K562 (cell line): Measurements from ENCODE around the gene THADA. TPM values are rescaled to one million over a fixed set of nuclear protein-coding genes. Genes with fewer than 3 reads are reported as not detected.

ENCODE experiments used
- ARID2 ChIP-seq: fragments of 450-650 bp; IDR thresholded peaks from 2 replicates; pipeline ENCODE4 v1.6.1; 2017; ENCODE audit warnings: antibody characterized with exemption, mild to moderate bottlenecking
- CBX5 ChIP-seq: IDR thresholded peaks from 2 replicates; pipeline ENCODE4 v1.6.1; 2014; ENCODE audit warnings: low read depth, borderline replicate concordance
- CC2D1A ChIP-seq: fragments of 450-650 bp; IDR thresholded peaks from 2 replicates; pipeline ENCODE4 v1.6.1; 2017; ENCODE audit warnings: mild to moderate bottlenecking
- CSDE1 ChIP-seq, 2 experiments: fragments of 450-650 bp; IDR thresholded peaks; 2 replicates each; pipeline ENCODE4 v1.6.1; 2016; ENCODE audit warnings: mild to moderate bottlenecking in 1 of 2
- HIVEP1 ChIP-seq: fragments of 250-450 bp; sonication (Bioruptor Pico); IDR thresholded peaks from 2 replicates; pipeline ENCODE4 v1.4.0; 2020; ENCODE audit warnings: mild to moderate bottlenecking
- MYNN ChIP-seq, 2 experiments: sonication (generic); formaldehyde crosslinking in 1 of 2; IDR thresholded peaks; 2 replicates each; pipeline versions ENCODE4 v1.5.0 to v1.6.1; 2016 to 2020; ENCODE audit warnings: antibody characterized with exemption in 1 of 2, missing genetic modification reagents in 1 of 2
- POLR2AphosphoS5 ChIP-seq: IDR thresholded peaks from 2 replicates; pipeline ENCODE4 v1.6.1; 2011; ENCODE audit warnings: mild to moderate bottlenecking, low read depth, low read length, moderate library complexity; ENCODE audit not compliant: control insufficient read depth, insufficient read depth
- RBM17 ChIP-seq: fragments of 200-400 bp; formaldehyde crosslinking; IDR thresholded peaks from 2 replicates; pipeline ENCODE4 v1.6.1; 2017; ENCODE audit warnings: low read depth, mild to moderate bottlenecking, low read length, borderline replicate concordance
- RUNX1 ChIP-seq: sonication (generic); IDR thresholded peaks from 2 replicates; pipeline ENCODE4 v1.6.1; 2016; ENCODE audit warnings: antibody characterized with exemption, low read depth
- SREBF1 ChIP-seq: fragments of 150-350 bp; IDR thresholded peaks from 2 replicates; pipeline ENCODE4 v1.6.1; 2014; ENCODE audit warnings: antibody characterized with exemption, low read depth, low read length, borderline replicate concordance
- ZNF583 ChIP-seq: fragments of 250-450 bp; sonication (Bioruptor Pico); IDR thresholded peaks from 2 replicates; pipeline ENCODE4 v1.4.0; 2020
- polyA plus RNA-seq, 8 experiments: library from polyadenylated mRNA; depleted of rRNA in 4 of 8; stranded (reverse) in 5 of 8; unstranded in 3 of 8; fragments of >200 nt; fragmentation: Nextera tagmentation in 2 of 8; fragmentation: Illumina TruSeq in 1 of 8; extraction: Ambion mirVana in 2 of 8; extraction: Trizol in 1 of 8; gene quantifications; 2 replicates each; pipeline versions ENCODE4 v1.2.1 to v1.2.3, GENCODE V29; 2011 to 2014; ENCODE audit warnings: inconsistent platforms in 1 of 8, missing spikeins in 1 of 8
- total RNA-seq, 7 experiments: library from RNA; depleted of rRNA in 6 of 7; stranded (reverse); fragments of >200 nt in 6 of 7; fragmentation: Illumina TruSeq in 2 of 7; extraction: Trizol in 2 of 7; gene quantifications; 2 replicates each; pipeline versions ENCODE4 v1.2.1 to v1.2.3, GENCODE V29; 2011 to 2021; ENCODE audit warnings: low replicate concordance in 1 of 7
- TF ChIP-seq, protein P1 (sequence below): fragments of 250-450 bp; sonication (Bioruptor Pico); IDR thresholded peaks from 2 replicates; pipeline ENCODE4 v1.8.0; 2021; ENCODE audit warnings: borderline replicate concordance, mild to moderate bottlenecking, moderate library complexity; ENCODE audit not compliant: poor library complexity, severe bottlenecking
- TF ChIP-seq, protein P2 (sequence below): fragments of 250-450 bp; sonication (Bioruptor Pico); IDR thresholded peaks from 2 replicates; pipeline ENCODE4 v1.8.0; 2022; ENCODE audit warnings: inconsistent platforms
- TF ChIP-seq, protein P3 (sequence below): fragments of 450-650 bp; IDR thresholded peaks from 2 replicates; pipeline ENCODE4 v1.6.1; 2016; ENCODE audit warnings: borderline replicate concordance
- TF ChIP-seq, protein P4 (sequence below): sonication (generic); formaldehyde crosslinking; IDR thresholded peaks from 2 replicates; pipeline ENCODE4 v1.9.0; 2022; ENCODE audit warnings: mild to moderate bottlenecking, missing genetic modification reagents
- TF ChIP-seq, protein P5 (sequence below): sonication (generic); formaldehyde crosslinking; IDR thresholded peaks from 2 replicates; pipeline ENCODE4 v1.8.1; 2023; ENCODE audit warnings: mild to moderate bottlenecking, missing genetic modification reagents
- TF ChIP-seq, protein P6 (sequence below), 2 experiments: fragments of 450-650 bp; IDR thresholded peaks; 2 replicates each; pipeline ENCODE4 v1.6.1; 2016

Gene THADA
- total and polyA plus RNA-seq, 9 of the 15 experiments (the other 6 are each of a cell fraction or from before 2014, with no cell fraction given), result 17.8 to 34.7 (median 31.9) TPM

DNA sequence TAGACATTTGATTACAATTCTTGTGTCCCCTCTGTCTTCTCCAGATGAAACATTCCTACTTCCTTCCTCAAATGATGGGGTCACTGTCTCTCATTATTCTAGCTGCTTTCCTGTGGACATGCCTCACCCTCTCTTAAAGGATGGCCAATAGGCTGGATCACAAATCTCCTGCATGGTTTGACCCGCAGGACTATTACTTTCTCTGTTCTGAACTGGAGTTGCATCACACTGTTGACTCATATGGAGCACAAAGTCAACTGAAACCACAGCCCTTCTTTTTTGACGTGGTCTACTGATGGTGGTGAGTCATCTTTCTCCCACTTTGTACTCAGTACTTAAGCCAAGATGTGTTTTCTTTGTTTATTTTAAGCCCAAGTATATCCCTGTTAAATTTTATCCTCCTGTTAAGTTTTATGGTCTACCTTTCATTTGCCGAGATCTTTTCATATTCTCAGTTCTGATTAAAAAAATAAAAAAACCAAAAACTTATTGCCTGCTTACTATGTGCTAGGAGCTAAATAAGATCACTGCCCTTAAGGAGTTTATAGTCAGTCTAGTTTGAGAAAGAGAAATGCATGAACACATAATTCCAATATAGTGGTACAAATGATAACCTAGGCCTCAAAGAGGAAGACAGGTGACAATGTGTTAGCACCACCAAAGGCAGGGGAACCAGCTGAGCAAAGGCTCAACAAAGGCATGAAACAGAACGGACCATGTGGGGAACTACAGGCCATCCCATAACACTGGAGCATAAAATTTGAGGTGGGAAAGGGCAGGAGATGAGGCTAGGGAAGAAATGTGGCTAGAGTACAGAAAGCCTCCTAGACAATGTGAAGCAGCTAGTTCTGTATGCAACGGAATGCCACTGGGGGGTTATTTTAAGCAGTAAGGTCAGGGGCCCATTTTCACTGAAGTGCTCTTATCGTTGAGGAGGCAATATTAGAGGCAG, 301.8 kb downstream of the THADA start (continued):
- TF ChIP-seq ARID2 (no peak), HIVEP1 (CRISPR knock-in tag) (peak; percentile 62; the same call in 1 of the 2 replicates), SREBF1 (no peak), MYNN (IDR thresholded peaks at IDR 0.05) (peak; percentile 86; the same call in 1 of the 2 replicates), MYNN (CRISPR knock-in tag; IDR thresholded peaks at IDR 0.05) (no peak), ZNF583 (CRISPR knock-in tag) (peak; percentile 76), RUNX1 (no peak), CBX5 (no peak), POLR2AphosphoS5 (0 out of 2 replicates have a peak, but pooled peaks have one; percentile 39), CSDE1 (IDR thresholded peaks at IDR 0.05) (no peak), CC2D1A (no peak), RBM17 (no peak)
- TF ChIP-seq, protein P1, sequence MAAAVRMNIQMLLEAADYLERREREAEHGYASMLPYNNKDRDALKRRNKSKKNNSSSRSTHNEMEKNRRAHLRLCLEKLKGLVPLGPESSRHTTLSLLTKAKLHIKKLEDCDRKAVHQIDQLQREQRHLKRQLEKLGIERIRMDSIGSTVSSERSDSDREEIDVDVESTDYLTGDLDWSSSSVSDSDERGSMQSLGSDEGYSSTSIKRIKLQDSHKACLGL (CRISPR knock-in tag), result no peak
- TF ChIP-seq, protein P2, sequence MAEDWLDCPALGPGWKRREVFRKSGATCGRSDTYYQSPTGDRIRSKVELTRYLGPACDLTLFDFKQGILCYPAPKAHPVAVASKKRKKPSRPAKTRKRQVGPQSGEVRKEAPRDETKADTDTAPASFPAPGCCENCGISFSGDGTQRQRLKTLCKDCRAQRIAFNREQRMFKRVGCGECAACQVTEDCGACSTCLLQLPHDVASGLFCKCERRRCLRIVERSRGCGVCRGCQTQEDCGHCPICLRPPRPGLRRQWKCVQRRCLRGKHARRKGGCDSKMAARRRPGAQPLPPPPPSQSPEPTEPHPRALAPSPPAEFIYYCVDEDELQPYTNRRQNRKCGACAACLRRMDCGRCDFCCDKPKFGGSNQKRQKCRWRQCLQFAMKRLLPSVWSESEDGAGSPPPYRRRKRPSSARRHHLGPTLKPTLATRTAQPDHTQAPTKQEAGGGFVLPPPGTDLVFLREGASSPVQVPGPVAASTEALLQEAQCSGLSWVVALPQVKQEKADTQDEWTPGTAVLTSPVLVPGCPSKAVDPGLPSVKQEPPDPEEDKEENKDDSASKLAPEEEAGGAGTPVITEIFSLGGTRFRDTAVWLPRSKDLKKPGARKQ (CRISPR knock-in tag), result no peak
- TF ChIP-seq, protein P3, sequence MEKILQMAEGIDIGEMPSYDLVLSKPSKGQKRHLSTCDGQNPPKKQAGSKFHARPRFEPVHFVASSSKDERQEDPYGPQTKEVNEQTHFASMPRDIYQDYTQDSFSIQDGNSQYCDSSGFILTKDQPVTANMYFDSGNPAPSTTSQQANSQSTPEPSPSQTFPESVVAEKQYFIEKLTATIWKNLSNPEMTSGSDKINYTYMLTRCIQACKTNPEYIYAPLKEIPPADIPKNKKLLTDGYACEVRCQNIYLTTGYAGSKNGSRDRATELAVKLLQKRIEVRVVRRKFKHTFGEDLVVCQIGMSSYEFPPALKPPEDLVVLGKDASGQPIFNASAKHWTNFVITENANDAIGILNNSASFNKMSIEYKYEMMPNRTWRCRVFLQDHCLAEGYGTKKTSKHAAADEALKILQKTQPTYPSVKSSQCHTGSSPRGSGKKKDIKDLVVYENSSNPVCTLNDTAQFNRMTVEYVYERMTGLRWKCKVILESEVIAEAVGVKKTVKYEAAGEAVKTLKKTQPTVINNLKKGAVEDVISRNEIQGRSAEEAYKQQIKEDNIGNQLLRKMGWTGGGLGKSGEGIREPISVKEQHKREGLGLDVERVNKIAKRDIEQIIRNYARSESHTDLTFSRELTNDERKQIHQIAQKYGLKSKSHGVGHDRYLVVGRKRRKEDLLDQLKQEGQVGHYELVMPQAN, result no peak
- TF ChIP-seq, protein P4, sequence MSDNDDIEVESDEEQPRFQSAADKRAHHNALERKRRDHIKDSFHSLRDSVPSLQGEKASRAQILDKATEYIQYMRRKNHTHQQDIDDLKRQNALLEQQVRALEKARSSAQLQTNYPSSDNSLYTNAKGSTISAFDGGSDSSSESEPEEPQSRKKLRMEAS (CRISPR knock-in tag), result no peak
- TF ChIP-seq, protein P5, sequence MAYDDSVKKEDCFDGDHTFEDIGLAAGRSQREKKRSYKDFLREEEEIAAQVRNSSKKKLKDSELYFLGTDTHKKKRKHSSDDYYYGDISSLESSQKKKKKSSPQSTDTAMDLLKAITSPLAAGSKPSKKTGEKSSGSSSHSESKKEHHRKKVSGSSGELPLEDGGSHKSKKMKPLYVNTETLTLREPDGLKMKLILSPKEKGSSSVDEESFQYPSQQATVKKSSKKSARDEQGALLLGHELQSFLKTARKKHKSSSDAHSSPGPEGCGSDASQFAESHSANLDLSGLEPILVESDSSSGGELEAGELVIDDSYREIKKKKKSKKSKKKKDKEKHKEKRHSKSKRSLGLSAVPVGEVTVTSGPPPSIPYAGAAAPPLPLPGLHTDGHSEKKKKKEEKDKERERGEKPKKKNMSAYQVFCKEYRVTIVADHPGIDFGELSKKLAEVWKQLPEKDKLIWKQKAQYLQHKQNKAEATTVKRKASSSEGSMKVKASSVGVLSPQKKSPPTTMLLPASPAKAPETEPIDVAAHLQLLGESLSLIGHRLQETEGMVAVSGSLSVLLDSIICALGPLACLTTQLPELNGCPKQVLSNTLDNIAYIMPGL (CRISPR knock-in tag), result no peak
- TF ChIP-seq, protein P6, sequence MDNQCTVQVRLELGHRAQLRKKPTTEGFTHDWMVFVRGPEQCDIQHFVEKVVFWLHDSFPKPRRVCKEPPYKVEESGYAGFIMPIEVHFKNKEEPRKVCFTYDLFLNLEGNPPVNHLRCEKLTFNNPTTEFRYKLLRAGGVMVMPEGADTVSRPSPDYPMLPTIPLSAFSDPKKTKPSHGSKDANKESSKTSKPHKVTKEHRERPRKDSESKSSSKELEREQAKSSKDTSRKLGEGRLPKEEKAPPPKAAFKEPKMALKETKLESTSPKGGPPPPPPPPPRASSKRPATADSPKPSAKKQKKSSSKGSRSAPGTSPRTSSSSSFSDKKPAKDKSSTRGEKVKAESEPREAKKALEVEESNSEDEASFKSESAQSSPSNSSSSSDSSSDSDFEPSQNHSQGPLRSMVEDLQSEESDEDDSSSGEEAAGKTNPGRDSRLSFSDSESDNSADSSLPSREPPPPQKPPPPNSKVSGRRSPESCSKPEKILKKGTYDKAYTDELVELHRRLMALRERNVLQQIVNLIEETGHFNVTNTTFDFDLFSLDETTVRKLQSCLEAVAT (IDR thresholded peaks at IDR 0.05), result peak in 1 of 2 experiments; percentile 88; a peak in 2 of 4 replicates
